22Rv1 (cell line): ENCODE data around the gene EYA2.

ENCODE experiments used
- ZFX ChIP-seq: fragments of 450-650 bp; IDR thresholded peaks from 2 replicates; pipeline ENCODE4 v1.6.1; 2017; ENCODE audit warnings: antibody characterized with exemption, borderline replicate concordance
- TF ChIP-seq, protein P1 (sequence below): fragments of 450-650 bp; IDR thresholded peaks from 2 replicates; pipeline ENCODE4 v1.5.1; 2017; ENCODE audit warnings: mild to moderate bottlenecking

DNA sequence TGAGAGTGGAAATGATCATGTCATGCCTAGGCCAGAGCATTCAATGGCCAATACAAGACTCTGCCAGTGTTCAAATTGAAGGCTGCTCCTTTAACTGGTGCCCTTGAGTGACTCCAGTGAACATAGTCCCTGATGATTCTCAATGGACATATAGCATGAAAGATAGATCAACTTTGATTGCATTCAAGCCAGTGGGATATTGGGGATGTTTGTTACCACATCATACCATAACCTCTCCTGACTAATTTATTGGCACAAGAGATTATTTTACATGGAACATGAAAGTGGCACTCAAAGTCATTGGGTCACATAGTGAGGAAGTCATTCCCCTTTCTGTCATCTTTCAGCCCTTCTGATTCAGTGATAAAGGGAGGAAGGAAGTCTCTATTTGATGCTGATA is 139.0 kb downstream of the EYA2 start:
- TF ChIP-seq, protein P1, sequence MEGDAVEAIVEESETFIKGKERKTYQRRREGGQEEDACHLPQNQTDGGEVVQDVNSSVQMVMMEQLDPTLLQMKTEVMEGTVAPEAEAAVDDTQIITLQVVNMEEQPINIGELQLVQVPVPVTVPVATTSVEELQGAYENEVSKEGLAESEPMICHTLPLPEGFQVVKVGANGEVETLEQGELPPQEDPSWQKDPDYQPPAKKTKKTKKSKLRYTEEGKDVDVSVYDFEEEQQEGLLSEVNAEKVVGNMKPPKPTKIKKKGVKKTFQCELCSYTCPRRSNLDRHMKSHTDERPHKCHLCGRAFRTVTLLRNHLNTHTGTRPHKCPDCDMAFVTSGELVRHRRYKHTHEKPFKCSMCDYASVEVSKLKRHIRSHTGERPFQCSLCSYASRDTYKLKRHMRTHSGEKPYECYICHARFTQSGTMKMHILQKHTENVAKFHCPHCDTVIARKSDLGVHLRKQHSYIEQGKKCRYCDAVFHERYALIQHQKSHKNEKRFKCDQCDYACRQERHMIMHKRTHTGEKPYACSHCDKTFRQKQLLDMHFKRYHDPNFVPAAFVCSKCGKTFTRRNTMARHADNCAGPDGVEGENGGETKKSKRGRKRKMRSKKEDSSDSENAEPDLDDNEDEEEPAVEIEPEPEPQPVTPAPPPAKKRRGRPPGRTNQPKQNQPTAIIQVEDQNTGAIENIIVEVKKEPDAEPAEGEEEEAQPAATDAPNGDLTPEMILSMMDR: no peak
- no peak for TF ChIP-seq ZFX
